PC-3 (cell line): ENCODE data around the gene SBNO2. TPM values are rescaled to one million over a fixed set of nuclear protein-coding genes. Genes with fewer than 3 reads are reported as not detected.
A peak's percentile ranks its signal among the peaks of the same experiment; 100 is the strongest.

ENCODE experiments used
- ATAC-seq: fragments of 200-7000 bp; cut with Tn5 transposase; 2 replicates; pipeline ENCODE4 v1.9.1; 2020; ENCODE audit warnings: mild to moderate bottlenecking, moderate library complexity
- BruUV-seq: library from RNA; stranded (reverse); fragments of 400-500 nt; replicated peaks from 2 replicates; lab custom pipeline; 2021; lab: Mats Ljungman, UMichigan
- CTCF ChIA-PET: fragments of 300-600 bp; sonication (Branson Sonifier 250); formaldehyde crosslinking; loops from one replicate; lab custom pipeline; 2022; ENCODE audit warnings: antibody characterized with exemption; lab: Charles Lee
- POLR2A ChIA-PET: fragments of 300-600 bp; sonication (Branson Sonifier 250); formaldehyde crosslinking; loops from one replicate; lab custom pipeline; 2022; ENCODE audit warnings: antibody characterized with exemption; ENCODE audit not compliant: unreplicated experiment; lab: Charles Lee
- DNase-seq: peaks from one replicate; pipeline ENCODE4 v3.0.0-alpha.2; 2015
- H2AFZ ChIP-seq: fragments of 300-600 bp; sonication (generic); 2 replicates; pipeline ENCODE4 v1.6.0; 2016; ENCODE audit warnings: antibody characterized with exemption, low read length
- H3F3A ChIP-seq: fragments of 300-600 bp; sonication (generic); one replicate; pipeline ENCODE4 v1.6.0; 2017; ENCODE audit warnings: antibody characterized with exemption, low read length, control low read depth, mild to moderate bottlenecking; ENCODE audit not compliant: unreplicated experiment
- H3K27ac ChIP-seq: fragments of 300-600 bp; sonication (generic); 2 replicates; pipeline ENCODE4 v1.5.1; 2016; ENCODE audit warnings: mild to moderate bottlenecking, low read length
- H3K27me3 ChIP-seq: fragments of 300-600 bp; sonication (generic); 2 replicates; pipeline ENCODE4 v1.6.1; 2016; ENCODE audit warnings: low read length, mixed read lengths
- H3K36me3 ChIP-seq: fragments of 300-600 bp; sonication (generic); 2 replicates; pipeline ENCODE4 v1.6.1; 2016; ENCODE audit warnings: low read depth, mixed run types, low read length, mixed read lengths
- H3K4me1 ChIP-seq: fragments of 300-600 bp; sonication (generic); 2 replicates; pipeline ENCODE4 v1.5.1; 2016; ENCODE audit warnings: low read length; ENCODE audit not compliant: insufficient read depth
- H3K4me2 ChIP-seq: fragments of 300-600 bp; sonication (generic); 2 replicates; pipeline ENCODE4 v1.6.0; 2016; ENCODE audit warnings: low read length
- H3K4me3 ChIP-seq: fragments of 300-600 bp; sonication (generic); 2 replicates; pipeline ENCODE4 v1.5.1; 2016; ENCODE audit warnings: mild to moderate bottlenecking, low read length, mixed read lengths
- H3K79me2 ChIP-seq: fragments of 300-600 bp; sonication (generic); 2 replicates; pipeline ENCODE4 v1.6.1; 2017; ENCODE audit warnings: low read length, mixed read lengths
- H3K9ac ChIP-seq: fragments of 300-600 bp; sonication (generic); 2 replicates; pipeline ENCODE4 v1.6.0; 2016; ENCODE audit warnings: mild to moderate bottlenecking, low read length
- H3K9me2 ChIP-seq: fragments of 300-600 bp; sonication (generic); replicated peaks from 2 replicates; pipeline ENCODE4 v1.6.1; 2016; ENCODE audit warnings: mixed run types, low read length, mixed read lengths
- H3K9me3 ChIP-seq: fragments of 300-600 bp; sonication (generic); 2 replicates; pipeline ENCODE4 v1.6.1; 2016; ENCODE audit warnings: low read length, mixed read lengths
- H4K20me1 ChIP-seq: fragments of 300-600 bp; sonication (generic); 2 replicates; pipeline ENCODE4 v1.6.1; 2016; ENCODE audit warnings: low read length, mixed read lengths
- EZH2 ChIP-seq: fragments of 300-600 bp; sonication (generic); IDR thresholded peaks from one replicate; pipeline ENCODE4 v1.6.1; 2017; ENCODE audit warnings: antibody characterized with exemption, mild to moderate bottlenecking, low read length; ENCODE audit not compliant: unreplicated experiment
- EZH2phosphoT487 ChIP-seq: fragments of 300-600 bp; sonication (generic); IDR thresholded peaks from 2 replicates; pipeline ENCODE4 v1.6.1; 2018; ENCODE audit warnings: mild to moderate bottlenecking, antibody characterized with exemption, low read length, borderline replicate concordance
- intact Hi-C: fragments of 100-400 bp; cut with micrococcal nuclease; formaldehyde crosslinking; loops from 2 replicates; pipeline ENCODE4 v1.9.0; 2023
- total RNA-seq: library from RNA; depleted of rRNA; stranded (reverse); fragments of >200 nt; gene quantifications from 2 replicates; pipeline ENCODE4 v1.2.3, GENCODE V29; 2014
- TF ChIP-seq, protein P1 (sequence below): fragments of 300-600 bp; sonication (generic); conservative IDR thresholded peaks from 2 replicates; pipeline ENCODE4 v1.5.1; 2017; ENCODE audit warnings: antibody characterized with exemption, low read depth, mild to moderate bottlenecking, low read length

The SBNO2 gene
- total RNA-seq, 1 experiment from 2014 or later = 62.4 TPM

- CTCF ChIA-PET = no interaction called here
- H3K27ac ChIP-seq = no peak overlapping the region
- H3K9me3 ChIP-seq = no peaks in the 10 kb centered on the region
- no peak for DNase-seq
- intact Hi-C loops = no loop called here
- no peaks in the 10 kb centered on the region for H3K36me3 ChIP-seq
- H3K9ac ChIP-seq = no peak overlapping the region
- no peak overlapping the region for H3K4me2 ChIP-seq
- no peak overlapping the region for H2AFZ ChIP-seq
- peak; percentile 37; the same call in 1 of the 2 replicates for ATAC-seq
- no peaks in the 10 kb centered on the region for H3F3A ChIP-seq
- TF ChIP-seq EZH2phosphoT487 (no peak), EZH2 (no peak)
- TF ChIP-seq, protein P1, sequence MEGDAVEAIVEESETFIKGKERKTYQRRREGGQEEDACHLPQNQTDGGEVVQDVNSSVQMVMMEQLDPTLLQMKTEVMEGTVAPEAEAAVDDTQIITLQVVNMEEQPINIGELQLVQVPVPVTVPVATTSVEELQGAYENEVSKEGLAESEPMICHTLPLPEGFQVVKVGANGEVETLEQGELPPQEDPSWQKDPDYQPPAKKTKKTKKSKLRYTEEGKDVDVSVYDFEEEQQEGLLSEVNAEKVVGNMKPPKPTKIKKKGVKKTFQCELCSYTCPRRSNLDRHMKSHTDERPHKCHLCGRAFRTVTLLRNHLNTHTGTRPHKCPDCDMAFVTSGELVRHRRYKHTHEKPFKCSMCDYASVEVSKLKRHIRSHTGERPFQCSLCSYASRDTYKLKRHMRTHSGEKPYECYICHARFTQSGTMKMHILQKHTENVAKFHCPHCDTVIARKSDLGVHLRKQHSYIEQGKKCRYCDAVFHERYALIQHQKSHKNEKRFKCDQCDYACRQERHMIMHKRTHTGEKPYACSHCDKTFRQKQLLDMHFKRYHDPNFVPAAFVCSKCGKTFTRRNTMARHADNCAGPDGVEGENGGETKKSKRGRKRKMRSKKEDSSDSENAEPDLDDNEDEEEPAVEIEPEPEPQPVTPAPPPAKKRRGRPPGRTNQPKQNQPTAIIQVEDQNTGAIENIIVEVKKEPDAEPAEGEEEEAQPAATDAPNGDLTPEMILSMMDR = no peak
- POLR2A ChIA-PET = no interaction called here
- no TSS peak for BruUV-seq
- no peaks in the 10 kb centered on the region for H3K27me3 ChIP-seq
- 0 out of 2 replicates have a peak, but pooled peaks cover 2% of the 10 kb centered on the region for H4K20me1 ChIP-seq
- H3K4me1 ChIP-seq = peaks cover 25% of the 10 kb centered on the region
- H3K4me3 ChIP-seq = no peak overlapping the region
- no peaks in the 10 kb centered on the region for H3K9me2 ChIP-seq
- H3K79me2 ChIP-seq = peaks cover 90% of the 10 kb centered on the region
Observed at GRCh38 chr19:1213391-1214286, 39.6 kb upstream of the SBNO2 start.

DNA sequence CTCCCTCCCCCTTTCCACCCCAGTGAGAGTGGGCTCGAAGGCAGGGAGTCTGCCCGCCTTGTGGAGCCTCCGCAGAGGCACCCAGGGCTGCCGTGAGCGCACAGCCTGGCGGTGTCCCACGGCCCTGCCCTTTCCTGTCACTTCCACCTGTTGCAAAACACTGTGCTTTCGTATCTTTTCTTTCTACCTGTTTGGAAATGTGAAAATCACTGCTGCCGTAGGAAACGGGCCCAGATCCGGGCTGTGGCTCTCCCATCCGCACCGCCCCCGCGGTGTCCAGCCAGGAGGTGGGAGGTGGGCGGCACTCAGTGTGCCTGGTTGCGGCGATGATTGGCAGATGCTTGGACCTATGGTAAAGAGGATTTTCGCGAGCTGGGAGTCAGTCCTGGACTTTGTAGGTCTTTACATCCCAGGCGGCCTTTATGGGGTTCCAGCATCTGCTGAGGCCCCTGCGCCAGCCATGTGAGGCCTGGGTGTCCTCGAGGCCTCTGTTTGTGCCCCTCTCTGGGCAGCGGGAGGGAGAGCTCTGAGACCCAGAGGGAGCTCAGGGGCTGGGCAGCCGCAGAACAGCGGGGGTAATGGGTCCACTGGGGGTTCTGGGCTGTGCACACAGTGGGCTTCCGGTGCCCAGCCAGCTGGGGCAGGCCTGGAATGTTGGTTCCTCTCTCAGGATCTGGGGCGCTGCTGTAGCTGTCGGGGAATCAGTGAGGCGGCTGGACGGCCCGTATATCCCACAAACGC, 37.6 kb upstream of the SBNO2 start:
- H3K27ac ChIP-seq = no peak overlapping the region
- CTCF ChIA-PET = no interaction called here

More for the DNA sequence above, 37.6 kb upstream of the SBNO2 start:
- TF ChIP-seq EZH2 = no peak
- TF ChIP-seq EZH2phosphoT487 = no peak
- TF ChIP-seq, protein P1 = no peak
- ATAC-seq = no peak
- DNase-seq = no peak
- H3K36me3 ChIP-seq = no peaks in the 10 kb centered on the region
- H3K4me1 ChIP-seq = peaks cover 21% of the 10 kb centered on the region
- POLR2A ChIA-PET = no interaction called here
- no peak overlapping the region for H3K4me2 ChIP-seq
- H3K9me3 ChIP-seq = no peaks in the 10 kb centered on the region
- no peaks in the 10 kb centered on the region for H3F3A ChIP-seq
- BruUV-seq = no TSS peak
- peaks cover 90% of the 10 kb centered on the region for H3K79me2 ChIP-seq
- no peak overlapping the region for H2AFZ ChIP-seq
- no peaks in the 10 kb centered on the region for H3K27me3 ChIP-seq
- no peak overlapping the region for H3K9ac ChIP-seq
- no peaks in the 10 kb centered on the region for H3K9me2 ChIP-seq
- intact Hi-C loops = no loop called here
- no peak overlapping the region for H3K4me3 ChIP-seq
- peaks cover 12% of the 10 kb centered on the region; the same call in 1 of the 2 replicates for H4K20me1 ChIP-seq
